Measurements from ENCODE around the gene PTPRD. TPM values are rescaled to one million over a fixed set of nuclear protein-coding genes. Genes with fewer than 3 reads are reported as not detected.

PTPRD gene
- total RNA-seq, 1 experiment from 2014 or later, result 32.5 TPM

- Histone ChIP-seq H3T11ph (ENCODE audit: low read length) (no peak overlapping the region), H2BK5ac (ENCODE audit: insufficient read length, low read length) (no peak overlapping the region), H3K23ac (ENCODE audit: insufficient read length, low read depth, low read length) (no peak overlapping the region), H2AFZ (ENCODE audit: low read length) (no peak overlapping the region), H4K20me1 (ENCODE audit: control insufficient read depth, insufficient read depth, insufficient read length) (no peaks in the 10 kb centered on the region), H3K79me2 (ENCODE audit: insufficient read depth, low read length) (no peaks in the 10 kb centered on the region), H3K4ac (ENCODE audit: low read depth, low read length) (no peak overlapping the region), H2BK20ac (ENCODE audit: low read depth, low read length, poor library complexity, severe bottlenecking) (no peak overlapping the region), H3K27me3 (ENCODE audit: insufficient read depth, low read length) (no peaks in the 10 kb centered on the region), H3K56ac (ENCODE audit: insufficient read length, low read depth, low read length) (no peak overlapping the region), H3K23me2 (ENCODE audit: insufficient read length, low read depth, low read length, poor library complexity, severe bottlenecking) (no peaks in the 10 kb centered on the region), H3K79me1 (ENCODE audit: insufficient read depth, low read depth, low read length, poor library complexity, severe bottlenecking) (no peaks in the 10 kb centered on the region), H4K8ac (replicated peaks; ENCODE audit: insufficient read length, low read depth, low read length) (no peak overlapping the region), H3K9me3 (ENCODE audit: control insufficient read depth, low read depth, low read length) (no peaks in the 10 kb centered on the region), H4K5ac (ENCODE audit: insufficient read length, low read depth, low read length) (no peak overlapping the region), H2BK12ac (ENCODE audit: insufficient read length, low read depth, low read length) (no peak overlapping the region), H3K4me2 (ENCODE audit: insufficient read depth, insufficient read length, low read length) (no peak overlapping the region), H3K18ac (ENCODE audit: insufficient read length, low read depth, low read length) (no peak overlapping the region), H2AK5ac (ENCODE audit: insufficient read length, low read length) (no peak overlapping the region), H3K27ac (ENCODE audit: insufficient read length, low read depth, low read length) (no peak overlapping the region), H3K4me1 (ENCODE audit: insufficient read depth, low read length) (no peaks in the 10 kb centered on the region; the same call in 1 of the 2 replicates), H2BK120ac (ENCODE audit: low read depth, low read length, poor library complexity, severe bottlenecking) (no peak overlapping the region), H2BK15ac (ENCODE audit: low read depth, low read length) (no peak overlapping the region), H3K14ac (ENCODE audit: insufficient read depth, low read length) (no peak overlapping the region), H4K91ac (ENCODE audit: insufficient read length, low read depth, low read length) (no peak overlapping the region), H3K9ac (ENCODE audit: extremely low read depth, insufficient read length, low read length) (no peak overlapping the region)
- Mint-ChIP-seq H3K9me3 (no peaks in the 10 kb centered on the region), H3K27me3 (ENCODE audit: low read depth) (no peaks in the 10 kb centered on the region), H3K36me3 (ENCODE audit: insufficient read depth in 1 of 3, low read depth in 3 of 3) (no peaks in the 10 kb centered on the region), H3K4me3 (no peak overlapping the region), H3K27ac (no peak overlapping the region), H3K4me1 (peaks cover 25 to 38% of the 10 kb centered on the region in 2 experiments)
- WGBS (ENCODE audit: extremely low coverage, insufficient read length, low lambda C conversion rate), result no CpG with 5 or more reads among the region's 4 CpGs
- TF ChIP-seq CTCF (conservative IDR thresholded peaks at IDR 0.05), result no peak
- no peak for DNase-seq
These were observed 1906.9 kb downstream of the PTPRD start for GRCh38 chr9:8705861-8706260.

All from H9 (cell line).